LNCaP clone FGC (cell line): Measurements from ENCODE around the gene NSUN4.

Experiments used
- DNase-seq: peaks from one replicate; pipeline ENCODE4 v3.0.0-alpha.2; 2011; ENCODE audit warnings: low read depth
- H3K4me3 ChIP-seq: 2 replicates; pipeline ENCODE4 v1.5.1; 2011; ENCODE audit warnings: mild to moderate bottlenecking, low read depth, low read length, control low read depth
- TF ChIP-seq, protein P1 (sequence below): IDR thresholded peaks from 2 replicates; pipeline ENCODE4 v1.5.1; 2012; ENCODE audit warnings: mild to moderate bottlenecking; ENCODE audit not compliant: control insufficient read depth, insufficient read depth; ENCODE audit errors: extremely low read depth

Gene NSUN4

DNA sequence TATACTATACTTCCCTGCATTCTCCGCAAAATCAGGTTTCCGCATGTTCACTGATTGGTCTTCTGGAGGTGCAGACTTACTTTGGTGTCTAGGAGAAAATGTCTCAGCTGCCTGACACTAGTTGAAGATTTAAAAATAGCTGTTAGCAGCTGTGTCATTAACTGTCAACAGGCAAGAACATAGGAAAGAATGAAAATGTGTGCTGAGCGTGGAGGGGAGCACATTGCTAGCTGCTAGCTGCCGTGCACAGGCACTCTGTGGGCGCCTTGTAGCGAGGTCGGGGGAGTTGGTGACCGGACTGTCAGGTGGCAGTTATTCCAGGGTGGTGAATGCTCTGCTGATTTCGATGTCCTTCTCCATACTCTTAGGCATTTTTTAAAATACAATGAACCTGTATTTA, 58.7 kb downstream of the NSUN4 start:
- TF ChIP-seq, protein P1, sequence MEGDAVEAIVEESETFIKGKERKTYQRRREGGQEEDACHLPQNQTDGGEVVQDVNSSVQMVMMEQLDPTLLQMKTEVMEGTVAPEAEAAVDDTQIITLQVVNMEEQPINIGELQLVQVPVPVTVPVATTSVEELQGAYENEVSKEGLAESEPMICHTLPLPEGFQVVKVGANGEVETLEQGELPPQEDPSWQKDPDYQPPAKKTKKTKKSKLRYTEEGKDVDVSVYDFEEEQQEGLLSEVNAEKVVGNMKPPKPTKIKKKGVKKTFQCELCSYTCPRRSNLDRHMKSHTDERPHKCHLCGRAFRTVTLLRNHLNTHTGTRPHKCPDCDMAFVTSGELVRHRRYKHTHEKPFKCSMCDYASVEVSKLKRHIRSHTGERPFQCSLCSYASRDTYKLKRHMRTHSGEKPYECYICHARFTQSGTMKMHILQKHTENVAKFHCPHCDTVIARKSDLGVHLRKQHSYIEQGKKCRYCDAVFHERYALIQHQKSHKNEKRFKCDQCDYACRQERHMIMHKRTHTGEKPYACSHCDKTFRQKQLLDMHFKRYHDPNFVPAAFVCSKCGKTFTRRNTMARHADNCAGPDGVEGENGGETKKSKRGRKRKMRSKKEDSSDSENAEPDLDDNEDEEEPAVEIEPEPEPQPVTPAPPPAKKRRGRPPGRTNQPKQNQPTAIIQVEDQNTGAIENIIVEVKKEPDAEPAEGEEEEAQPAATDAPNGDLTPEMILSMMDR = no peak
- no peak for DNase-seq
- H3K4me3 ChIP-seq = no peak overlapping the region

DNA sequence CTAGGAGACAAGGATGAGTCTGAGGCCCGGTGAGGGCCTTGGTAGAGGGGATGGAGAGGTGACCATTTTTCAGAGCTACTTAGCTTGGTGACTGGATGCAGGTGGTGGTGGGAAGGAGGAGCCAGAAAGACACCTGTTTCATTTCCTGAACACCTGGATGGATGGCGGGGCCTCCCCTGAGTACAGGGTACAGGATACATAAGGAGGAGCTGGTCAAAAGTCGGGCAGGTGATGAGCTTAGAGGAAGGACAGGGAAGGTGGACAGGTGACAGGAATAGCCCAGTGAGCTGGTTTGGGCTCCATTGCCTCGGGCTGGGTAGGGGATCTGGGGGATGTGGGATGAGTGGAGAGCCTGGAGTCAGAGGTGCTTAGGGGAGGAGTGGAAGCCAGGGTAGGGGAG, 59.8 kb downstream of the NSUN4 start:
- no peak for DNase-seq
- TF ChIP-seq, protein P1 = no peak
- H3K4me3 ChIP-seq = no peak overlapping the region

DNA sequence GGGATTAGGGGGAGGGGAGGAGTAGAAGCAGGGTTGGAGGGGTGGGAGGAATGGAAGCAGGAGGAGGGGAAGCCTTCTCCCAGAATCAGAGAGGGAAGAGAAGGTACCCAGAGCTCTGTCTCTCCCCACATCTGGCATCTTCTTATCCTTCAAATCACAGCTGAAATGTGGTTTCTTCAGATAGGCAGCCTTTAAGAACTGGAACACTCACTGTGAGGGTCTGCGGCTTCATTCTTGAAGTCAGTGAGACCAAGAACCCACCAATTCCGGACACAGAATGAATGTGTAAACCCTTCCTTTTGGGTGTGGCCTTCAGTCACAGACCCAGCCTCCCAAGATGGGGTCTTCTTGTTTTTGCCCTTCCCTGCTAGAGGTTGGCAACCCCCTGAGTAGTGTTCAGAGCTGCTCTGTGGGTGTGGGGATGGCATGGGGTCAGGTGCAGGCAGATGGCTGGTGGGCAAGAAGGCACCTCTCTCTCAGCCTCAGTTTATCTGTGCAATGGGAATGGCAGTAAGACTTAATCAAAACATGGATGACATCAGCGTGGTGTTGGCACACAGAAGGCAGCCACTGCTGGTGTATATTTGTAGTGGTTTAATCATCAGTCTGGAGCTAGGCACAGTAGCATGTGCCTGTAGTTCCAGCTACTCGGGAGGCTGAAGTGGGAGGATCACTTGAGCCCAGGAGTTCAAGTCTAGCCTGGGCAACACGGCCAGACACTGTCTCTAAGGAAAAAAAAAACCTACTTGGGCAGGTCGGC, 60.7 kb downstream of the NSUN4 start:
- TF ChIP-seq, protein P1 = no peak
- H3K4me3 ChIP-seq = no peak overlapping the region
- no peak for DNase-seq

DNA sequence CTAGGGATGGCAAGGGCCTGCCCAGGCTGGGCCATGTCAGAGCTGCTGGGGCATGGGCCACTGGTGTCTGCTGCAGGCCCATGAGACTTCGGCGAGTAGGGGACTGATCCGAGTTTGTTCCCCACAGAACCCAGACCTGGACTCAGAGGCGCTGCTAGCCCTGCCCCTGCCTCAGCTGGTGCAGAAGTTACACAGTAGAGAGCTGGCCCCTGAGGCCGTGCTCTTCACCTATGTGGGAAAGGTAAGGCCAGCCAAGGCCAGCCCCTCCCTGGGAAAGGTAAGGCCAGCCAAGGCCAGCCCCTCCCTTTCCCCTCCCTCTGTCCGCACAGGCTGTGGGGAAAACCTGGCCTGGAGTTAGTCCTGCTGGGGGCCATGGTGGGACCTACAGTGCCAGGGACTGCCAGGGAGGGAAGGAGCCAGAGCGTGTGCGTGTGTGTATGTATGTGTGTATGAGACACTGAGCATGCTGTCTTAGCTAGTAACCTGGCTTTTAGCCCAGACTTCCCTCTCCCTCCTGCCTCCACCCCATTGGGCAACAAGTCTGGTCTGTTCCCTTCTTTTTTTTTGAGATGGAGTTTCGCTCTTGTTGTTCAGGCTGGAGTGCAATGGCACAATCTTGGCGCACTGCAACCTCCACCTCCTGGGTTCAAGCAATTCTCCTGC, 61.5 kb downstream of the NSUN4 start:
- peak; percentile 91 for DNase-seq
- no peak overlapping the region for H3K4me3 ChIP-seq
- TF ChIP-seq, protein P1 = no peak

DNA sequence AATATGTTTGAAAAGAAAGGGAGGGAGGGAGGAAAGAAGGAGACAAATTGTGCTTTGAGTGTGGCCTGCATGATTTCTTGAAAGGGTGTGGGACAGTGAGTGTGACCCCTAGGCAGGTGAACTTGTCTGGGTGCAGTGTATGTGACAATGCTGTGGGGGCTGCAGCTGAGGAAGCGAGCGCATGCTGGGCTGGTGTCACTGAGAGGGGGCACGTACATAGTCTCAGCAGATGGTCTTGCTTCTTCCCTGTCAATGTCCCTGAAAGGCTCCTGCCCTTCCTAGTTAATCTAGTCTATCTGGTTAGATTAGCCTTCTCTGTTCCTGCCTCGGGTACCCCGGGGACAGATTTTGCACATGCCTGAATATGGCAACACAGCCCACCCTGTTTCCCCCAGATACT, 63.3 kb downstream of the NSUN4 start:
- TF ChIP-seq, protein P1 = no peak
- H3K4me3 ChIP-seq = no peak overlapping the region
- DNase-seq = no peak

DNA sequence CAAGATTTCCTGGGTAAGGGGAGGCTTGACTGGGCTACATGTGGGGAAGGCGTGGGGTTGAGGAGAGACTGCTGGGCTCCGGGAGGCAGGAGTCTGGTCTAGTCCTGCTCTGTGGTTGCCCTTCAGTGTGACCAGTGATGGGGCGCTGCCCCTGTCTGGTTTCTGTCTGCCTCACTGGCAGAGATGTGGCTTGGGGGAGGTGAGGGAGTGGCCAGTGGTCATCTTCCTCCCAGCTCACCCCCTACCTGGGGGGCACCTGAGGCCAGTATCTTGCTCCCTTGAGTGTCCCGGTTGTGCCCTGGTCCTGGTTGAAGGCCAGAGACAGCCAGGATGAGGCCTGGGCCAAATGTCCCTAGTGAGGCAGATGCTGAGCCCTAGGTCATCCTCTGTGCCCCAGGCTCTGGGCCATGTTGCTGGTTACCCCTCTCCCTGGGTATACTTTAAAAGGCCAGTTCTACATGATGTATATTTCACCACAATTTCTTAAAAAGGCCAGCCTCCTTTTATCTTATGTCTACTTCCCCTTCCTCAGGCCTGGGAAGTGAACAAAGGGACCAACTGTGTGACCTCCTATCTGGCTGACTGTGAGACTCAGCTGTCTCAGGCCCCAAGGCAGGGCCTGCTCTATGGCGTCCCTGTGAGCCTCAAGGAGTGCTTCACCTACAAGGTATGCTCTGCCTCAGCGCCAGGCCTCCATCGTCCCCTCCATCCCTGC, 64.0 kb downstream of the NSUN4 start:
- DNase-seq = no peak
- TF ChIP-seq, protein P1 = no peak
- no peak overlapping the region for H3K4me3 ChIP-seq
